ENCODE results near the gene FAM124A. TPM values are rescaled to one million over a fixed set of nuclear protein-coding genes. Genes with fewer than 3 reads are reported as not detected.

Gene FAM124A
- total and polyA plus RNA-seq, 12 donors, result 2.1 to 14.0 (median 7.0) TPM

- intact Hi-C loops (cut with DNase I), result no loop called here
- no peaks in the 10 kb centered on the region for H3K27me3 ChIP-seq
- no peak overlapping the region for H3K4me3 ChIP-seq
- DNase-seq (no peak), ATAC-seq (no peak)
- no peak for TF ChIP-seq CTCF (IDR thresholded peaks at IDR 0.05)
- H3K4me1 ChIP-seq, result peaks cover 0 to 41% (median 30%) of the 10 kb centered on the region in 9 donors
- H3K9me3 ChIP-seq, result peaks cover 0 to 3% (median 0%) of the 10 kb centered on the region in 11 donors
- H3K36me3 ChIP-seq, result peaks cover 0 to 16% (median 0%) of the 10 kb centered on the region in 9 donors
- no peak overlapping the region for H3K27ac ChIP-seq
These were observed 10.1 kb downstream of the FAM124A start for GRCh38 chr13:51232328-51232727.

GRCh38 chr13:51233117-51233826, 11.1 kb downstream of the FAM124A start:
- intact Hi-C loops (cut with DNase I), result no loop called here

DNA sequence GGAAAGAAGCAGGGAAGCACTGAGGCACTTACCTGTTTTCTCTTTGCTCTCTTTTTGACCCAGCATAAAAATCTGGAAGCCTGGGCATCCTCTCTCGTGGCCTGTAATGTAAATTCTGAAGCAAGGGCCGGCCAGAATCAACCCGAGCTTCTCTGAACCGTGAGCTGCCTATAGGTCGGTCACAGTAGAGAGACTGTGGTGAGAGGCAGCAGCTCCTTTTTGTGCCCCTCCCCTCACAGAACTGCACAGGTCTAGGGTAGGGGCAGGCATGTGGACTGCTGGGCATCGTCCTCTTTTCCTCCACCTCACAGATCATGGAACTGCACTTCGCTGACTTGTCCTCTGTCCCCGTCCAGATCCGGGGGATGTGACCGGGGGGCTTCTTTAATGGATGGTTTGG, 12.5 kb downstream of the FAM124A start:
- no peak for ATAC-seq
- Histone ChIP-seq H3K9me3 (peaks cover 0 to 3% (median 0%) of the 10 kb centered on the region in 11 donors), H3K36me3 (peaks cover 0 to 22% (median 0%) of the 10 kb centered on the region in 9 donors), H3K4me3 (no peak overlapping the region), H3K27ac (no peak overlapping the region), H3K4me1 (peaks cover 0 to 41% (median 30%) of the 10 kb centered on the region in 9 donors), H3K27me3 (no peaks in the 10 kb centered on the region)
- WGBS, 2 donors, result 91% methylated on average over 10 of the region's 10 CpGs
- no peak for DNase-seq
- intact Hi-C loops (cut with DNase I), result no loop called here
- no peak for TF ChIP-seq CTCF (IDR thresholded peaks at IDR 0.05)

More at GRCh38 chr13:51233117-51233826, 11.1 kb downstream of the FAM124A start:
- ATAC-seq (no peak), DNase-seq (no peak)
- Histone ChIP-seq H3K4me1 (peaks cover 0 to 46% (median 30%) of the 10 kb centered on the region in 9 donors), H3K9me3 (peaks cover 0 to 3% (median 0%) of the 10 kb centered on the region in 11 donors), H3K4me3 (no peak overlapping the region), H3K36me3 (peaks cover 0 to 16% (median 0%) of the 10 kb centered on the region in 9 donors), H3K27me3 (no peaks in the 10 kb centered on the region), H3K27ac (no peak overlapping the region)
- WGBS, 2 donors, result 95 to 96% methylated on average over 9 of the region's 9 CpGs
- TF ChIP-seq CTCF (IDR thresholded peaks at IDR 0.05), result no peak

DNA sequence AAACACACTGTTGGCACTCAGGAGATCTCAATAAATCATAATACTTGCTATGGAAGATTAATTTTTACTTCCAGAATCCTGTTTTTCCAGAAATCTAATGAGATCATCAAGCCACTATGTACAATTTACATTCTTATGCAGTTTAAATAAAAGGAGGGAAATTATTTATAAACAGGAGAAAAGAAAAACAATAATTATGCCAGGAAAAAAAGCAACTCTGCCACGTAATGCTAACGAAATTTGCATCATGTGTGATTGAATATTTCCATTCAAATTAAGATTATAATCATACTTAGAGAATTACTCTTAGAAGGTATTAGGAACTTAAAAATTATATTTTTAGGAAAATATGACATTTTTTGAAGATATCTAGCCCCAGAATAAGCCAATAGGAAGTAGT, 13.0 kb downstream of the FAM124A start:
- H3K27ac ChIP-seq, result peak overlapping the region in 1 of 10 donors; percentile 49
- peaks cover 0 to 22% (median 0%) of the 10 kb centered on the region in 9 donors for H3K36me3 ChIP-seq
- H3K4me3 ChIP-seq, result no peak overlapping the region
- DNase-seq (no peak), ATAC-seq (no peak)
- intact Hi-C loops (cut with DNase I), result no loop called here
- H3K9me3 ChIP-seq, result peaks cover 0 to 3% (median 0%) of the 10 kb centered on the region in 11 donors
- peaks cover 0 to 41% (median 26%) of the 10 kb centered on the region in 9 donors for H3K4me1 ChIP-seq
- no peaks in the 10 kb centered on the region for H3K27me3 ChIP-seq
- no peak for TF ChIP-seq CTCF (IDR thresholded peaks at IDR 0.05)
- WGBS, 2 donors, result 92% methylated on average over 2 of the region's 2 CpGs

Measured in heart right ventricle (tissue), 16 donors.